Fibroblast of lung (primary cell): ENCODE data around the gene HMOX2.

Experiments
- EZH2 ChIP-seq: IDR thresholded peaks from 2 replicates; pipeline ENCODE4 v1.5.1; 2012; ENCODE audit warnings: low read length, control low read depth, mild to moderate bottlenecking; ENCODE audit errors: missing control alignments
- TF ChIP-seq, protein P1 (sequence below), 2 donors: IDR thresholded peaks in 1 of 2; conservative IDR thresholded peaks in 1 of 2; 1 replicate in 1 of 2; 2 replicates in 1 of 2; pipeline ENCODE4 v1.5.1; 2011 to 2012; ENCODE audit warnings: low read length in 2 of 2, control low read depth in 1 of 2, inconsistent platforms in 1 of 2, low read depth in 1 of 2, mild to moderate bottlenecking in 1 of 2

- TF ChIP-seq, protein P1, sequence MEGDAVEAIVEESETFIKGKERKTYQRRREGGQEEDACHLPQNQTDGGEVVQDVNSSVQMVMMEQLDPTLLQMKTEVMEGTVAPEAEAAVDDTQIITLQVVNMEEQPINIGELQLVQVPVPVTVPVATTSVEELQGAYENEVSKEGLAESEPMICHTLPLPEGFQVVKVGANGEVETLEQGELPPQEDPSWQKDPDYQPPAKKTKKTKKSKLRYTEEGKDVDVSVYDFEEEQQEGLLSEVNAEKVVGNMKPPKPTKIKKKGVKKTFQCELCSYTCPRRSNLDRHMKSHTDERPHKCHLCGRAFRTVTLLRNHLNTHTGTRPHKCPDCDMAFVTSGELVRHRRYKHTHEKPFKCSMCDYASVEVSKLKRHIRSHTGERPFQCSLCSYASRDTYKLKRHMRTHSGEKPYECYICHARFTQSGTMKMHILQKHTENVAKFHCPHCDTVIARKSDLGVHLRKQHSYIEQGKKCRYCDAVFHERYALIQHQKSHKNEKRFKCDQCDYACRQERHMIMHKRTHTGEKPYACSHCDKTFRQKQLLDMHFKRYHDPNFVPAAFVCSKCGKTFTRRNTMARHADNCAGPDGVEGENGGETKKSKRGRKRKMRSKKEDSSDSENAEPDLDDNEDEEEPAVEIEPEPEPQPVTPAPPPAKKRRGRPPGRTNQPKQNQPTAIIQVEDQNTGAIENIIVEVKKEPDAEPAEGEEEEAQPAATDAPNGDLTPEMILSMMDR (conservative IDR thresholded peaks at IDR 0.05 in 1 of 2, IDR thresholded peaks at IDR 0.05 in 1 of 2; ENCODE audit: low read depth in 1 of 2, low read length in 2 of 2), result peak; percentile 34 to 38
- TF ChIP-seq EZH2, result no peak
Observed at GRCh38 chr16:4475880-4476788, at the start of gene HMOX2.
